GM12878 (cell line): ENCODE results near the gene MESP2. TPM values are rescaled to one million over a fixed set of nuclear protein-coding genes. Genes with fewer than 3 reads are reported as not detected.

Experiments used
- CEBPB ChIP-seq, 2 experiments: fragments of 150-350 bp in 1 of 2; IDR thresholded peaks; 2 replicates each; pipeline ENCODE4 v1.6.1; 2012 to 2014; ENCODE audit warnings: low read depth in 2 of 2, low read length in 2 of 2, borderline replicate concordance in 1 of 2, inconsistent platforms in 1 of 2
- ETV6 ChIP-seq, 2 experiments: fragments of 450-650 bp in 1 of 2; IDR thresholded peaks in 1 of 2; conservative IDR thresholded peaks in 1 of 2; 2 replicates each; pipeline ENCODE4 v1.6.1; 2014; ENCODE audit warnings: antibody characterized with exemption in 1 of 2, borderline replicate concordance in 1 of 2, low read depth in 1 of 2, mild to moderate bottlenecking in 1 of 2, moderate library complexity in 1 of 2
- JUND ChIP-seq: IDR thresholded peaks from 2 replicates; pipeline ENCODE4 v1.6.1; 2012; ENCODE audit warnings: low read depth, mild to moderate bottlenecking, low read length, improper control_type of control experiment, moderate library complexity
- MLLT1 ChIP-seq: fragments of 450-650 bp; IDR thresholded peaks from 2 replicates; pipeline ENCODE4 v1.6.1; 2016; ENCODE audit warnings: mild to moderate bottlenecking
- MTA2 ChIP-seq: fragments of 450-650 bp; IDR thresholded peaks from 2 replicates; pipeline ENCODE4 v1.6.1; 2016; ENCODE audit warnings: low read depth, mild to moderate bottlenecking, moderate library complexity
- SREBF2 ChIP-seq: IDR thresholded peaks from 2 replicates; pipeline ENCODE4 v1.6.1; 2012; ENCODE audit warnings: mild to moderate bottlenecking, low read length
- ZNF622 ChIP-seq: fragments of 450-650 bp; IDR thresholded peaks from 2 replicates; pipeline ENCODE4 v1.6.1; 2017; ENCODE audit warnings: mild to moderate bottlenecking, inconsistent platforms
- ZZZ3 ChIP-seq: IDR thresholded peaks from 2 replicates; pipeline ENCODE4 v1.6.1; 2011; ENCODE audit warnings: low read depth; ENCODE audit not compliant: control insufficient read depth, insufficient read length
- polyA plus RNA-seq, 11 experiments: library from polyadenylated mRNA; depleted of rRNA in 4 of 11; unstranded in 6 of 11; stranded (reverse) in 5 of 11; fragments of >200 nt; fragmentation: Nextera tagmentation in 4 of 11; fragmentation: Illumina TruSeq in 1 of 11; extraction: Ambion mirVana in 4 of 11; extraction: Trizol in 1 of 11; gene quantifications; 1 replicate in 1 of 11; 2 replicates in 10 of 11; pipeline versions ENCODE4 v1.2.1 to v1.2.3, GENCODE V29; 2011 to 2016; ENCODE audit warnings: inconsistent platforms in 2 of 11, missing spikeins in 2 of 11, low read depth in 1 of 11
- total RNA-seq, 4 experiments: library from RNA; depleted of rRNA in 3 of 4; stranded (reverse); fragments of >200 nt in 3 of 4; fragmentation: Illumina TruSeq in 1 of 4; extraction: Trizol in 1 of 4; gene quantifications; 2 replicates each; pipeline versions ENCODE4 v1.2.1 to v1.2.3, GENCODE V29; 2013 to 2021
- TF ChIP-seq, protein P1 (sequence below): IDR thresholded peaks from 2 replicates; pipeline ENCODE4 v1.6.1; 2012; ENCODE audit warnings: mild to moderate bottlenecking, low read depth, low read length
- TF ChIP-seq, protein P2 (sequence below): IDR thresholded peaks from 2 replicates; pipeline ENCODE4 v1.6.1; 2012; ENCODE audit warnings: low read depth, low read length, improper control_type of control experiment

MESP2 gene
- total and polyA plus RNA-seq, 10 of the 15 experiments (the other 5 are each of a cell fraction or from before 2014, with no cell fraction given), result 0.04 TPM; not detected in 9

- no peak for TF ChIP-seq ETV6 (conservative IDR thresholded peaks at IDR 0.05 in 1 of 2, IDR thresholded peaks at IDR 0.05 in 1 of 2; ENCODE audit: borderline replicate concordance in 1 of 2, low read depth in 1 of 2)
- no peak for TF ChIP-seq CEBPB (IDR thresholded peaks at IDR 0.05; ENCODE audit: borderline replicate concordance in 1 of 2, low read depth in 2 of 2, low read length in 2 of 2)
- no peak for TF ChIP-seq SREBF2
- TF ChIP-seq ZZZ3, result no peak
- TF ChIP-seq MLLT1, result no peak
- TF ChIP-seq MTA2, result no peak
- TF ChIP-seq, protein P1, sequence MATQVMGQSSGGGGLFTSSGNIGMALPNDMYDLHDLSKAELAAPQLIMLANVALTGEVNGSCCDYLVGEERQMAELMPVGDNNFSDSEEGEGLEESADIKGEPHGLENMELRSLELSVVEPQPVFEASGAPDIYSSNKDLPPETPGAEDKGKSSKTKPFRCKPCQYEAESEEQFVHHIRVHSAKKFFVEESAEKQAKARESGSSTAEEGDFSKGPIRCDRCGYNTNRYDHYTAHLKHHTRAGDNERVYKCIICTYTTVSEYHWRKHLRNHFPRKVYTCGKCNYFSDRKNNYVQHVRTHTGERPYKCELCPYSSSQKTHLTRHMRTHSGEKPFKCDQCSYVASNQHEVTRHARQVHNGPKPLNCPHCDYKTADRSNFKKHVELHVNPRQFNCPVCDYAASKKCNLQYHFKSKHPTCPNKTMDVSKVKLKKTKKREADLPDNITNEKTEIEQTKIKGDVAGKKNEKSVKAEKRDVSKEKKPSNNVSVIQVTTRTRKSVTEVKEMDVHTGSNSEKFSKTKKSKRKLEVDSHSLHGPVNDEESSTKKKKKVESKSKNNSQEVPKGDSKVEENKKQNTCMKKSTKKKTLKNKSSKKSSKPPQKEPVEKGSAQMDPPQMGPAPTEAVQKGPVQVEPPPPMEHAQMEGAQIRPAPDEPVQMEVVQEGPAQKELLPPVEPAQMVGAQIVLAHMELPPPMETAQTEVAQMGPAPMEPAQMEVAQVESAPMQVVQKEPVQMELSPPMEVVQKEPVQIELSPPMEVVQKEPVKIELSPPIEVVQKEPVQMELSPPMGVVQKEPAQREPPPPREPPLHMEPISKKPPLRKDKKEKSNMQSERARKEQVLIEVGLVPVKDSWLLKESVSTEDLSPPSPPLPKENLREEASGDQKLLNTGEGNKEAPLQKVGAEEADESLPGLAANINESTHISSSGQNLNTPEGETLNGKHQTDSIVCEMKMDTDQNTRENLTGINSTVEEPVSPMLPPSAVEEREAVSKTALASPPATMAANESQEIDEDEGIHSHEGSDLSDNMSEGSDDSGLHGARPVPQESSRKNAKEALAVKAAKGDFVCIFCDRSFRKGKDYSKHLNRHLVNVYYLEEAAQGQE, result no peak
- no peak for TF ChIP-seq JUND
- no peak for TF ChIP-seq ZNF622
- TF ChIP-seq, protein P2, sequence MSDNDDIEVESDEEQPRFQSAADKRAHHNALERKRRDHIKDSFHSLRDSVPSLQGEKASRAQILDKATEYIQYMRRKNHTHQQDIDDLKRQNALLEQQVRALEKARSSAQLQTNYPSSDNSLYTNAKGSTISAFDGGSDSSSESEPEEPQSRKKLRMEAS, result no peak
- TF ChIP-seq, all 136 proteins: peak for 0
Measured at GRCh38 chr15:89801471-89802195, 25.5 kb downstream of the MESP2 start (continued).
